SIG-M5 treated with dmso at 0.1 percent for 504 hours (cell line): ENCODE measurements around the gene NELL1.

Source experiments
- DNase-seq: peaks from one replicate; lab custom pipeline; 2025; ENCODE audit not compliant: unreplicated experiment; lab: John Stamatoyannopoulos, UW

The NELL1 gene

GRCh38 chr11:20668844-20669819 is at the start of gene NELL1:
Gene NELL1 (plus strand): TSS chr11:20669586.
- no peak for DNase-seq

GRCh38 chr11:20620988-20621387 is 48.4 kb upstream of the NELL1 start:
- DNase-seq: no peak

GRCh38 chr11:20621679-20622078 is 47.7 kb upstream of the NELL1 start:
- DNase-seq: no peak

- DNase-seq: no peak
These were observed 46.1 kb upstream of the NELL1 start for GRCh38 chr11:20623252-20623651.

GRCh38 chr11:20626279-20626678 is 43.1 kb upstream of the NELL1 start:
- DNase-seq: no peak

- DNase-seq: no peak
These were observed 42.4 kb upstream of the NELL1 start for GRCh38 chr11:20627026-20627425.

- no peak for DNase-seq
These were observed 41.7 kb upstream of the NELL1 start for GRCh38 chr11:20627701-20628100.

- no peak for DNase-seq
These were observed 37.7 kb upstream of the NELL1 start for GRCh38 chr11:20631519-20632168.

GRCh38 chr11:20632169-20632532 is 37.2 kb upstream of the NELL1 start:
- DNase-seq: no peak

- DNase-seq: no peak
These were observed 35.3 kb upstream of the NELL1 start for GRCh38 chr11:20634044-20634443.

GRCh38 chr11:20634781-20635180 is 34.6 kb upstream of the NELL1 start:
- no peak for DNase-seq

- no peak for DNase-seq
These were observed 31.3 kb upstream of the NELL1 start for GRCh38 chr11:20638074-20638473.

- DNase-seq: no peak
These were observed 29.7 kb upstream of the NELL1 start for GRCh38 chr11:20639688-20640087.

- DNase-seq: no peak
These were observed 29.0 kb upstream of the NELL1 start for GRCh38 chr11:20640401-20640800.

- DNase-seq: no peak
These were observed 25.0 kb upstream of the NELL1 start for GRCh38 chr11:20644360-20644759.

GRCh38 chr11:20647976-20648565 is 21.3 kb upstream of the NELL1 start:
- peak; percentile 18 for DNase-seq

- no peak for DNase-seq
These were observed 17.1 kb upstream of the NELL1 start for GRCh38 chr11:20652150-20652806.

GRCh38 chr11:20654038-20654437 is 15.3 kb upstream of the NELL1 start:
- no peak for DNase-seq

- DNase-seq: no peak
These were observed 12.5 kb upstream of the NELL1 start for GRCh38 chr11:20656901-20657300.

GRCh38 chr11:20658135-20658534 is 11.3 kb upstream of the NELL1 start:
- no peak for DNase-seq

- DNase-seq: no peak
These were observed 7.9 kb upstream of the NELL1 start for GRCh38 chr11:20661445-20661844.
